HCT116 (cell line): ENCODE data around the gene DDB1. TPM values are rescaled to one million over a fixed set of nuclear protein-coding genes. Genes with fewer than 3 reads are reported as not detected.

Source experiments
- ATAC-seq: fragments of 200-7000 bp; cut with Tn5 transposase; 2 replicates; pipeline ENCODE4 v1.9.1; 2020; ENCODE audit warnings: mild to moderate bottlenecking, moderate library complexity
- BruUV-seq: library from RNA; stranded (reverse); fragments of 400-500 nt; replicated peaks from 2 replicates; lab custom pipeline; 2021; lab: Mats Ljungman, UMichigan
- CTCF ChIA-PET: fragments of 300-600 bp; sonication (Branson Sonifier 250); formaldehyde crosslinking; loops from one replicate; lab custom pipeline; 2021; ENCODE audit warnings: antibody characterized with exemption; lab: Charles Lee
- POLR2A ChIA-PET: fragments of 300-600, 350-600 bp; sonication (Branson Sonifier 250); formaldehyde crosslinking; loops from one replicate; lab custom pipeline; 2021; ENCODE audit warnings: antibody characterized with exemption; lab: Charles Lee
- RAD21 ChIA-PET, 2 experiments: fragments of 300-600 bp; sonication (Branson Sonifier 250); formaldehyde crosslinking; loops; one replicate each; lab custom pipeline; 2023; ENCODE audit warnings: low total read pairs in 2 of 2; ENCODE audit not compliant: uncharacterized antibody in 2 of 2, unreplicated experiment in 2 of 2, low non-redundant PET in 1 of 2; lab: Charles Lee
- DNase-seq: peaks from one replicate; pipeline ENCODE4 v3.0.0-alpha.2; 2010; ENCODE audit warnings: low read depth, low spot score
- H2AFZ ChIP-seq: fragments of 200-600 bp; shearing (Covaris generic), sonication (generic); 2 replicates; pipeline ENCODE4 v1.6.1; 2017; ENCODE audit warnings: low read depth, mixed run types, mixed read lengths, antibody characterized with exemption, low read length; ENCODE audit not compliant: poor library complexity, severe bottlenecking
- H3K27ac ChIP-seq: 2 replicates; pipeline ENCODE4 v1.5.1; 2012; ENCODE audit warnings: low read depth, low read length
- H3K27me3 ChIP-seq: fragments of 200-600 bp; sonication (generic); 2 replicates; pipeline ENCODE4 v1.6.1; 2016; ENCODE audit warnings: mixed run types, low read length, mixed read lengths; ENCODE audit not compliant: insufficient read depth
- H3K36me3 ChIP-seq, 2 experiments: fragments of 200-500 bp in 1 of 2; fragments of 200-600 bp in 1 of 2; sonication (Bioruptor generic) in 1 of 2; sonication (generic) in 1 of 2; 2 replicates each; pipeline versions ENCODE4 v1.5.1 to v1.6.1; 2014 to 2016; ENCODE audit warnings: low read length in 2 of 2, inconsistent platforms in 1 of 2, mixed read lengths in 1 of 2, mixed run types in 1 of 2; ENCODE audit not compliant: insufficient read depth in 2 of 2, control insufficient read depth in 1 of 2
- H3K4me1 ChIP-seq, 2 experiments: fragments of 200-600 bp in 1 of 2; sonication (generic) in 1 of 2; 2 replicates each; pipeline versions ENCODE4 v1.5.1 to v1.6.1; 2012 to 2017; ENCODE audit warnings: low read length in 2 of 2, inconsistent platforms in 1 of 2, mild to moderate bottlenecking in 1 of 2, mixed read lengths in 1 of 2, mixed run types in 1 of 2, moderate library complexity in 1 of 2; ENCODE audit not compliant: insufficient read depth in 2 of 2, control insufficient read depth in 1 of 2
- H3K4me2 ChIP-seq: fragments of 200-600 bp; sonication (generic); 2 replicates; pipeline ENCODE4 v1.6.1; 2017; ENCODE audit warnings: mixed run types, low read length, mixed read lengths
- H3K4me3 ChIP-seq, 2 experiments: fragments of 200-600 bp in 1 of 2; sonication (generic) in 1 of 2; replicated peaks in 1 of 2; 2 replicates each; pipeline ENCODE4 v1.5.1; 2011 to 2016; ENCODE audit warnings: low read length in 2 of 2, control low read depth in 1 of 2, low read depth in 1 of 2, mild to moderate bottlenecking in 1 of 2, mixed read lengths in 1 of 2, mixed run types in 1 of 2
- H3K79me2 ChIP-seq: fragments of 200-600 bp; sonication (generic); 2 replicates; pipeline ENCODE4 v1.6.1; 2017; ENCODE audit warnings: mild to moderate bottlenecking, mixed run types, low read length, moderate library complexity, mixed read lengths; ENCODE audit not compliant: insufficient read depth
- H3K9ac ChIP-seq: fragments of 200-600 bp; sonication (generic); 2 replicates; pipeline ENCODE4 v1.6.1; 2016; ENCODE audit warnings: low read length, mixed read lengths
- H3K9me2 ChIP-seq: fragments of 200-600 bp; sonication (generic), shearing (Covaris generic); 2 replicates; pipeline ENCODE4 v1.6.1; 2017; ENCODE audit warnings: mixed run types, mild to moderate bottlenecking, moderate library complexity; ENCODE audit not compliant: insufficient read depth
- H3K9me3 ChIP-seq, 2 experiments: fragments of 200-500 bp in 1 of 2; fragments of 200-600 bp in 1 of 2; sonication (Bioruptor generic) in 1 of 2; sonication (generic) in 1 of 2; 2 replicates each; pipeline ENCODE4 v1.6.1; 2014 to 2017; ENCODE audit warnings: low read length in 2 of 2, mixed read lengths in 2 of 2, inconsistent platforms in 1 of 2, low read depth in 1 of 2, mild to moderate bottlenecking in 1 of 2, mixed run types in 1 of 2, moderate library complexity in 1 of 2; ENCODE audit not compliant: control insufficient read depth in 1 of 2, insufficient read depth in 1 of 2
- H4K20me1 ChIP-seq: fragments of 200-600 bp; sonication (generic), shearing (Covaris generic); 2 replicates; pipeline ENCODE4 v1.6.1; 2017; ENCODE audit warnings: mixed run types, mild to moderate bottlenecking, moderate library complexity; ENCODE audit not compliant: insufficient read depth
- ATF3 ChIP-seq: IDR thresholded peaks from 2 replicates; pipeline ENCODE4 v1.6.1; 2012
- CBX3 ChIP-seq: IDR thresholded peaks from 2 replicates; pipeline ENCODE4 v1.6.1; 2012; ENCODE audit warnings: low read depth
- EGR1 ChIP-seq: IDR thresholded peaks from 2 replicates; pipeline ENCODE4 v1.6.1; 2012; ENCODE audit warnings: low read depth
- EZH2 ChIP-seq: fragments of 200-600 bp; sonication (generic); IDR thresholded peaks from 2 replicates; pipeline ENCODE4 v1.6.1; 2017; ENCODE audit warnings: antibody characterized with exemption, mixed run types
- EZH2phosphoT487 ChIP-seq: fragments of 200-600 bp; IDR thresholded peaks from 2 replicates; pipeline ENCODE4 v1.6.1; 2018; ENCODE audit warnings: antibody characterized with exemption, borderline replicate concordance
- FOSL1 ChIP-seq: IDR thresholded peaks from 2 replicates; pipeline ENCODE4 v1.6.1; 2012; ENCODE audit warnings: low read depth
- JUND ChIP-seq: IDR thresholded peaks from 2 replicates; pipeline ENCODE4 v1.6.1; 2012
- MAX ChIP-seq: IDR thresholded peaks from 2 replicates; pipeline ENCODE4 v1.6.1; 2012
- POLR2A ChIP-seq: IDR thresholded peaks from 2 replicates; pipeline ENCODE4 v1.7.0; 2011; ENCODE audit warnings: borderline replicate concordance; ENCODE audit not compliant: insufficient read depth, insufficient read length; ENCODE audit errors: extremely low read depth
- RAD21 ChIP-seq: IDR thresholded peaks from 2 replicates; pipeline ENCODE4 v1.6.1; 2012; ENCODE audit warnings: low read depth, mild to moderate bottlenecking
- SIN3A ChIP-seq: IDR thresholded peaks from 2 replicates; pipeline ENCODE4 v1.6.1; 2012; ENCODE audit warnings: low read depth
- SP1 ChIP-seq: IDR thresholded peaks from 2 replicates; pipeline ENCODE4 v1.6.1; 2012; ENCODE audit warnings: low read depth
- TCF7L2 ChIP-seq: IDR thresholded peaks from 2 replicates; pipeline ENCODE4 v1.7.0; 2011; ENCODE audit warnings: borderline replicate concordance, inconsistent platforms; ENCODE audit not compliant: insufficient read depth, insufficient read length; ENCODE audit errors: extremely low read depth
- YY1 ChIP-seq: IDR thresholded peaks from 2 replicates; pipeline ENCODE4 v1.6.1; 2011; ENCODE audit warnings: low read length, low read depth, moderate library complexity, mild to moderate bottlenecking; ENCODE audit not compliant: insufficient replicate concordance; ENCODE audit errors: extremely low read depth
- ZFX ChIP-seq: fragments of 450-650 bp; IDR thresholded peaks from 2 replicates; pipeline ENCODE4 v1.6.1; 2017
- ZNF274 ChIP-seq: fragments of 200-500 bp; sonication (Bioruptor generic); IDR thresholded peaks from 2 replicates; pipeline ENCODE4 v1.6.1; 2014; ENCODE audit warnings: mild to moderate bottlenecking, low read depth, low read length, inconsistent platforms
- intact Hi-C: fragments of 100-400 bp; cut with micrococcal nuclease; formaldehyde crosslinking; loops from 2 replicates; pipeline ENCODE4 v1.10.0; 2022
- total RNA-seq: library from RNA; stranded (reverse); gene quantifications from one replicate; pipeline ENCODE4 v1.2.1, GENCODE V29; 2021; ENCODE audit not compliant: unreplicated experiment

Gene DDB1
- total RNA-seq, 1 experiment from 2014 or later, result 269 TPM

GRCh38 chr11:61279934-61280659 is 52.8 kb downstream of the DDB1 start:
- Histone ChIP-seq H2AFZ (no peak overlapping the region), H3K4me3 (no peak overlapping the region), H3K4me2 (no peak overlapping the region), H3K9me2 (no peaks in the 10 kb centered on the region), H3K9me3 (no peaks in the 10 kb centered on the region), H3K4me1 (peaks cover 0 to 7% of the 10 kb centered on the region in 2 experiments; a peak in 2 of 4 replicates), H3K36me3 (no peaks in the 10 kb centered on the region), H3K9ac (no peak overlapping the region), H4K20me1 (no peaks in the 10 kb centered on the region), H3K79me2 (no peaks in the 10 kb centered on the region), H3K27ac (no peak overlapping the region), H3K27me3 (no peaks in the 10 kb centered on the region)
- intact Hi-C loops, result no loop called here
- DNase-seq (no peak), ATAC-seq (no peak)
- CTCF ChIA-PET, result no interaction called here
- RAD21 ChIA-PET, result no interaction called here
- BruUV-seq, result no TSS peak
- TF ChIP-seq SIN3A (no peak), EZH2 (no peak), ATF3 (no peak), YY1 (no peak), MAX (no peak), EGR1 (no peak), ZFX (no peak)
- POLR2A ChIA-PET, result no interaction called here

GRCh38 chr11:61278001-61278470 is 54.9 kb downstream of the DDB1 start:
- Histone ChIP-seq H3K27me3 (no peaks in the 10 kb centered on the region), H3K79me2 (no peaks in the 10 kb centered on the region), H2AFZ (no peak overlapping the region), H3K27ac (no peak overlapping the region), H3K36me3 (no peaks in the 10 kb centered on the region), H3K9me2 (no peaks in the 10 kb centered on the region), H3K9me3 (no peaks in the 10 kb centered on the region), H3K4me3 (no peak overlapping the region), H3K4me2 (no peak overlapping the region), H4K20me1 (no peaks in the 10 kb centered on the region), H3K4me1 (peaks cover 0 to 7% of the 10 kb centered on the region in 2 experiments; a peak in 2 of 4 replicates), H3K9ac (no peak overlapping the region)
- ATAC-seq (no peak), DNase-seq (no peak)
- intact Hi-C loops, result no loop called here
- ChIA-PET POLR2A (no interaction called here), RAD21 (no interaction called here), CTCF (no interaction called here)
- BruUV-seq, result no TSS peak
- TF ChIP-seq SIN3A (no peak), JUND (no peak), TCF7L2 (no peak), ZNF274 (no peak), ATF3 (no peak), RAD21 (no peak), POLR2A (no peak), EZH2phosphoT487 (no peak), SP1 (no peak), CBX3 (no peak), EGR1 (no peak), MAX (no peak), YY1 (no peak), FOSL1 (no peak)
